ENCODE results near the gene CACNB3. TPM values are rescaled to one million over a fixed set of nuclear protein-coding genes. Genes with fewer than 3 reads are reported as not detected.

Gene CACNB3
- total and polyA plus RNA-seq, 2 of the 13 experiments (the other 11 are each of a cell fraction or from before 2014, with no cell fraction given): 0.29 to 0.54 TPM

DNA sequence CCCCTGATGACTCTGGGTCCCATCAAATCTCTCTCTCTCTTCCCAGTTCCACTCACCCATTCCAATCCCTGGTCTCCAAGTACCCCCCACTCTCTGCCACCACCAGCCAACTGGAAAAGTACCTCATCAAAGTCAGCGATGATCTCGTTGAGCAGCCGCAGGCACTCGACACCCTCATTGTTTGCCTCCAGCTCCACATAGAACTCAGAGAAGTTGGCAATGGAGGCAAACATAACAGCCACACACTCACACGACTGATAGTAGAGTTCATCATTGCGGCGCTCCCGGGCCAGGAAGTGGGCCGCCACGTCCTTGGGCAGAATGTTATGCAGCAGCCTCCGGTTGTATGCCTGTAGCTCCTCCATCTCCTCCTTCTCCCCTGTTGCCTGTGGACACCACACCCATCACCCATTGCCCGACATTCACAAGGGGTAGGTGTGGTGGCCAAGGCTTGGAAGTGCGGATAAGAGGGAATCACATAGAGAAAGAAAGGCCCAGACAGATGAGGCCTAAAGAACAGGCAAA is 46.6 kb upstream of the CACNB3 start:
- Histone ChIP-seq H2AFZ (ENCODE audit: low read length) (no peak overlapping the region), H3K36me3 (replicated peaks in 1 of 2; ENCODE audit: control insufficient read depth in 1 of 2, insufficient read depth in 2 of 2, low read length in 2 of 2) (peaks cover 19 to 44% of the 10 kb centered on the region in 2 experiments; a peak in 4 of 5 replicates), H4K20me1 (ENCODE audit: insufficient read depth, low read length) (no peaks in the 10 kb centered on the region), H3K4me2 (ENCODE audit: low read depth, low read length) (no peak overlapping the region), H3K79me2 (ENCODE audit: insufficient read depth, low read length) (no peaks in the 10 kb centered on the region), H3K4me1 (ENCODE audit: insufficient read depth, low read length) (no peaks in the 10 kb centered on the region), H3K9ac (ENCODE audit: insufficient read depth, low read depth, low read length) (no peak overlapping the region), H3K4me3 (replicated peaks in 1 of 3; ENCODE audit: insufficient read depth in 1 of 3, low read depth in 2 of 3, low read length in 3 of 3) (no peak overlapping the region), H3K27ac (ENCODE audit: extremely low read length, insufficient read depth, low read length) (no peak overlapping the region), H3K27me3 (ENCODE audit: control insufficient read depth in 1 of 2, insufficient read depth in 2 of 2, low read length in 2 of 2) (no peaks in the 10 kb centered on the region; a peak in 1 of 5 replicates), H3K9me3 (ENCODE audit: low read length) (no peaks in the 10 kb centered on the region)
- DNase-seq (ENCODE audit: low spot score) (no peak), ATAC-seq (no peak), FAIRE-seq (no peak)
- ChIA-PET POLR2A (no interaction called here), CTCF (ENCODE audit: low intra/inter-chr PET ratio, low total read pairs) (no interaction called here)
- intact Hi-C loops (cut with micrococcal nuclease; ENCODE audit: unreplicated experiment): no loop called here
- no TSS peak for BruUV-seq (replicated peaks)
- in situ Hi-C loops (cut with HindIII; ENCODE audit: extremely low pct_ligation_motif_present, low pct_unique_long_range_greater_than_20kb): no loop called here
- 97% methylated on average over 13 of the region's 13 CpGs for WGBS (ENCODE audit: low lambda C conversion rate)
- TF ChIP-seq GABPB1 (CRISPR knock-in tag; IDR thresholded peaks at IDR 0.05) (no peak), HDAC6 (IDR thresholded peaks at IDR 0.05; ENCODE audit: low read depth, low read length) (no peak), LCORL (IDR thresholded peaks at IDR 0.05) (no peak), LCORL (CRISPR knock-in tag; IDR thresholded peaks at IDR 0.05) (no peak), NCOA5 (CRISPR knock-in tag; IDR thresholded peaks at IDR 0.05) (no peak), KAT7 (CRISPR knock-in tag; IDR thresholded peaks at IDR 0.05; ENCODE audit: borderline replicate concordance) (no peak)

DNA sequence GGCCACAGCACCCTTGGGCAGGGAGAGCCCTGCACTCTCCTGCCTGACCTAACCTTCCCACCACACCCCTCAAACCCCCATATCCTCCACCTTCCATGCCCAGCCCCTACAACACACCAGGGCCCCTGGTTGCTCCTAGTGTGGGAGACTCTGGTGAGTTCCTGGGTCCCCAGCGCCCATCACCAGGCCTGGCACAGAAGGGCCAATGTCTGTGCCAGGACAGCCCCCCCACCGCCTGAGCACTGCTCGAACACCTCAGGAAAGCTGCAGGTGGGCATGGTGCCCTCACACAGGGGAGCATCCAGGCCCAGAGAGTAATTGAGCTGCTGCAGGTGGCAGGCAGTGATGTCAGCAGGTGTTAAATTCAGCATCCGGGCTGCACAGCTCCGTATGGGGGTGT is 44.6 kb upstream of the CACNB3 start:
- 100% methylated on average over 3 of the region's 5 CpGs for WGBS (ENCODE audit: low lambda C conversion rate)
- Histone ChIP-seq H3K36me3 (replicated peaks in 1 of 2; ENCODE audit: control insufficient read depth in 1 of 2, insufficient read depth in 2 of 2, low read length in 2 of 2) (peaks cover 18 to 43% of the 10 kb centered on the region in 2 experiments; a peak in 4 of 5 replicates), H3K4me3 (replicated peaks in 1 of 3; ENCODE audit: insufficient read depth in 1 of 3, low read depth in 2 of 3, low read length in 3 of 3) (no peak overlapping the region), H3K9me3 (ENCODE audit: low read length) (no peaks in the 10 kb centered on the region), H3K27me3 (ENCODE audit: control insufficient read depth in 1 of 2, insufficient read depth in 2 of 2, low read length in 2 of 2) (no peaks in the 10 kb centered on the region; a peak in 1 of 5 replicates), H4K20me1 (ENCODE audit: insufficient read depth, low read length) (no peaks in the 10 kb centered on the region), H3K4me1 (ENCODE audit: insufficient read depth, low read length) (no peaks in the 10 kb centered on the region), H3K27ac (ENCODE audit: extremely low read length, insufficient read depth, low read length) (no peak overlapping the region), H3K4me2 (ENCODE audit: low read depth, low read length) (no peak overlapping the region), H2AFZ (ENCODE audit: low read length) (no peak overlapping the region), H3K9ac (ENCODE audit: insufficient read depth, low read depth, low read length) (no peak overlapping the region), H3K79me2 (ENCODE audit: insufficient read depth, low read length) (no peaks in the 10 kb centered on the region)
- CTCF ChIA-PET (ENCODE audit: low intra/inter-chr PET ratio, low total read pairs): no interaction called here
- POLR2A ChIA-PET: interaction anchor here (0.6 kb wide), 1 partner anchor 20 kb away, joined by 3 read pairs; no protein-coding TSS in a partner anchor
- intact Hi-C loops (cut with micrococcal nuclease; ENCODE audit: unreplicated experiment): no loop called here
- FAIRE-seq: no peak
- no TSS peak for BruUV-seq (replicated peaks)
- in situ Hi-C loops (cut with HindIII; ENCODE audit: extremely low pct_ligation_motif_present, low pct_unique_long_range_greater_than_20kb): no loop called here
- TF ChIP-seq CCDC6 (CRISPR knock-in tag; IDR thresholded peaks at IDR 0.05): no peak
- peak; percentile 23 for TF ChIP-seq AGO2 (optimal IDR thresholded peaks at IDR 0.05; ENCODE audit: low read depth, low read length)
- DNase-seq (ENCODE audit: low spot score): no peak
- no peak for ATAC-seq
